HG02678 (cell line): ENCODE measurements around the gene NCCRP1.

ENCODE experiments used
- ATAC-seq: cut with Tn5 transposase; IDR thresholded peaks from one replicate; pipeline ENCODE4 v1.9.1; 2021; ENCODE audit warnings: mild to moderate bottlenecking, moderate library complexity; ENCODE audit not compliant: unreplicated experiment

NCCRP1 gene

GRCh38 chr19:39178296-39179006 lies 18.3 kb upstream of the NCCRP1 start:
- ATAC-seq = no peak

- ATAC-seq = no peak
Observed at GRCh38 chr19:39179754-39180153, 17.0 kb upstream of the NCCRP1 start.

GRCh38 chr19:39180749-39181148 lies 16.0 kb upstream of the NCCRP1 start:
- ATAC-seq = no peak

DNA sequence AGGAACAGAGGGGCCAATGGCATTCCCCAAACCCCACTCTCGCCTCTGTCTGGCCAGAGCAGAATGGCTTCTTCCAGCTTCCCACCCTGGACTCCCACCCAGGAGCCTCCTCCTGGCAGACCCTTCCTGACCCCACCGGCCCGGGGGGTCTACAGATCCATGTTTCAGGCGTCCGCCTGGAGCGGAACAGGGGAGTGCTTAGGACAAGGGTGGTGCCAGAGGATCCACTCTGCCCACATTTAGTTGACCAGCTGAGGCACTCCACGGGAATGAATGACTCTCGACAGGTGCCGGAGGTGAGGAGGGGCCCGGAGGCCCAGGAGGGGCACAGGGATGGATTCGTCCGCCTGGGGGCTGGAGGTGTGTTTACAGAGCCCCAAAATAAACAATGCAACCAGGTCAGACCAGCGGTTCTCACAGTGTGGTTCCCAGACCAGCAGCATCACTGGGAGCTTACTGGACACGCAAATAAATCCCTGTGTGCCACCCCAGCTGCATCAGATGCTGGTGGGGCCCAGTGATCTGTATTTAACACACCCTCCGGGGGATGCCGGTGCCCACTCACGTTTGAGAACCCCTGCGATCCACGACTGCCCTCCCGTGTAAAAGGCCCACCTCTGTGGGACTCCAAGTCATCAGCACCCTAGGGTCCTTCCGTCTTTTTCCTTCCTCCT lies 15.1 kb upstream of the NCCRP1 start:
- no peak for ATAC-seq

GRCh38 chr19:39182174-39182505 lies 14.6 kb upstream of the NCCRP1 start:
- no peak for ATAC-seq

DNA sequence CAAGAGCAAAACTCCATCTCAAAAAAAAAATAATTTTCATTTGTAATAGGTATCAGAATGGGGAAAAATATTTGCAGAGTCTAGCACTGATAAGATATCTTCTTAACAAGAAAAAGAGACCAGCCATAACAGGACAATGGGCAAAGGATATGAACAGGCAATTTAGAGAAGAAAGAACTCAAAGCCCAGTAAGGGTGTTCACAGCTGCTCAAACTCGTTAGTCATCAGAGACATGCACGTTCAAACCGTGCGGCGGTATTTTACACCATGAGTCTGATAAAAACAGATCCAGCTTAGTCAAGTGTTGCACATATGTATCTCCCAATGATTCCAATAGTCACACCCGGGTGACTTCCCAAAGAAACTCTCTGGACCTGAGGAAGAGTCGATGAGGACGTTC lies 13.7 kb upstream of the NCCRP1 start:
- ATAC-seq = no peak

- ATAC-seq = no peak
Observed at GRCh38 chr19:39186391-39186790, 10.4 kb upstream of the NCCRP1 start.

DNA sequence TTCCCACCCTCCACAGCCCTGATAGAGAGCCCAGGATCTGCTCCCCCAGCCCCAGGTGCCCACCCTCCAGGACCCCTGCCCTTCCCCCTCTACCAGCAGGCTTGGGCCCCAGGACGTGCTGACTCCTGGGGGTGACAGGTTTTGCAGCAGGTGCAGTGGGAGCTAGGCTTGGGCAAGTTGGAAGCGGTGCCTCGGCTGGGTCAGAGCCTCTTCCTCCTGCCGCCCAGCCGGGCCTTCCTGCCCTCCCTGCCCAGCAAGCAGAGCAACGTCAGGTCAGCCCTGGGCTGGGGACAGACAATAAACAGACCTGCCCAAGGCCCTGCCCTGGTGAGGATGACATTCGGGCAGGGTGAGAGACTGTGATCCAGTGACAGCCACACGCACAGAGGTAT lies 9.2 kb upstream of the NCCRP1 start:
- no peak for ATAC-seq

- ATAC-seq = no peak
Observed at GRCh38 chr19:39188960-39189359, 7.8 kb upstream of the NCCRP1 start.

- no peak for ATAC-seq
Observed at GRCh38 chr19:39190768-39191167, 6.0 kb upstream of the NCCRP1 start.

DNA sequence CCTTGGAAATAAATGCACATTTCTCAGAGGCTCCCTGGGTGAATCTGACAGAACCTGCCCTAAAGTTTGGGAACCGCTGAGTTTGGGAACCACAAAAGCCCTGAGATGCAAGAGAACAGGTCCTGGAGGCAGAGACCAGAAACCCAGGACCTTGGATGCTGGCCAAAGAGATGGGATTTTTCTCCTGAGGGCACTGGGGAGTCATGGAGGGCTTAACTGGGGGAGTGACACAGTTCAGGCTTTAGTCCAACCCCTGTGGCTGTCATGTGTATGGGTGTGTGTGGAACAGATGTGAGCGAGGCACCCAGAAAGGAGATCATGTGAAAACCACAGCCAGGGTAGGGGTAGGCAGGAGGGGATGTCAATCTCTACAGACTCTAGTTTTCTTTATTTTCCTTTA lies 3.9 kb upstream of the NCCRP1 start:
- no peak for ATAC-seq

GRCh38 chr19:39193803-39194202 lies 3.0 kb upstream of the NCCRP1 start:
- no peak for ATAC-seq

DNA sequence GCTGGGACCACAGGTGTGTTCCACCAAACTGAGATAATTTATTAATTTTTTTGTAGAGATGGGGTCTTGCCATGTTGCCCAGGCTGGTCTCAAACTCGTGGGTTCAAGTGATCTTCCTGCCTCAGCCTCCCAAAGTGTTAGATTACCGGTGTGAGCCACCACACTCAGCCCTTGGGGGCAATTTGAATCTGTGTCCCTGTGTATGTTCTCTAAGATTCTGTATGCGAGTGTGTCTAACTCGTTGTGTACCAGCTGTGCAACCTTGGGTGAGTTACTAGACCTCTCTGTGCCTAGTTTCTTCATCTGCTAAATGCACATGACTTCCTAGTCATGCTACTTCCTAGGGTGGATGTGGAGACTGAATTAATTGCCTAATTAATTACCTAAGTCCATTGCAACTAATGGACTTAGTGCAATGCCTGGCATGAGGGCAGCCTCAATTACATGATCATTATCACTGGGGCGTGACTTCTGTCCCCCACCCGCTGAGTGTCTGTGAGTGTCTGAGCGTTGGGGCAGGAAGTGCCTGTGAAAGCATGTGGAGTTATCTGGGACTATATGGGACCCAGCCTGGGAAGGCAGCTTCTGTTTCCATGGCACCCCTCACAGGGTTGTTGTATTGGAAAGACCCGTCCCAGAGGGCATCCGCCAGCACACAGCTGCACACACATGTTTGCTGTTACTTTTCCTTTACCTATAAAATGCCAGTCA lies 1.8 kb upstream of the NCCRP1 start:
- ATAC-seq = no peak

GRCh38 chr19:39195755-39196154 lies 1.0 kb upstream of the NCCRP1 start:
- no peak for ATAC-seq

- ATAC-seq = no peak
Observed at GRCh38 chr19:39196320-39196719, 444 bp upstream of the NCCRP1 start.

DNA sequence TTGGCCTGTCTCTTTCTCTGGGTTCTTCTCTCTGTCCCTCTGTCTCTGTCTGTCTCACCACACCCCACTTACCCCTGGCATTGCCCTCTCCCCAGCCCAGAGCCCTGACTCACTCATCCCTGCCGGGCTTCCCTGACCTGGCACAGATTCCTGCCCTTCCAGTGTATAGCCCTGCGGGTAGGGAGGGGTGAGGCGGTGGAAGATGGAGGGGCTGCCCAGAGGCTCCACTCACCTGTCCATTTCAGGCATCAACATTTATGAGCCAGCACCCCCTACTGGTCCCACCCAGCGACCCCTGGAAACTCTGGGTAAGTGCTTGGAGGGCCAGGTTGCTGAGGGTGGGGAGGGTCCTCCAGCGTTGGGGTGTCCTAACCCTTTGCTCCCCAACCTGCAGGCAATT lies 1.0 kb downstream of the NCCRP1 start:
- no peak for ATAC-seq

- no peak for ATAC-seq
Observed at GRCh38 chr19:39199025-39199424, 2.3 kb downstream of the NCCRP1 start.

DNA sequence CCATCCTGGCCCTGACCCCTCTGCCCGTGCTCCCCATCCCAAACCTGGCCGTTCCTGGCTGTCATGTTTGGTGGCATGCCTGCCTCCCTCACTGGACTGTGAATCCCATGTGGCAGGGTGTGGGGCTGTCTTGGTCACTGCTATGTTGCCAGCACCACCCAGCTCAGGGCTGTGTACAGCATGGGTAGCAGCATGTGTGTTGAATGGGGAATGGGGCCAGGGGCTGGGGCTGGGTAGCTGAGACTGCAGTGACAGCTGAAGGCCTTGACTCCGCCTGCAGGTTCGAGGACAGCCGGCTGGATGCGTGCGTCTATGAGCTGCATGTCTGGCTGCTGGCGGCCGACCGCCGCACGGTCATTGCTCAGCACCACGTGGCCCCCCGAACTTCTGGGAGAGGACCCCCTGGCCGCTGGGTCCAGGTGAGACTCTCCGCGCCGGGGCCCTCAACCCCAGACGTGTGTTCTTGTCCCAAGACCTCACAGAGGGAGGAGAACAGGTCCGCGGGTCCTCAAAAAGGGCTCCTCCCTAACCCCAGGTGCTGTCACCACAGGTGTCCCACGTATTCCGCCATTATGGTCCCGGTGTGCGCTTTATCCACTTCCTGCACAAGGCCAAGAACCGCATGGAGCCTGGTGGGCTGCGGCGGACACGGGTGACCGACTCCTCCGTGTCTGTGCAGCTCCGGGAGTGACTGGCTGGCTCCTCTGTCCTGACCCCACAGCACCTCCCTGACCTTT lies 3.5 kb downstream of the NCCRP1 start:
- ATAC-seq = no peak

- ATAC-seq = no peak
Observed at GRCh38 chr19:39200803-39201115, 4.0 kb downstream of the NCCRP1 start.

DNA sequence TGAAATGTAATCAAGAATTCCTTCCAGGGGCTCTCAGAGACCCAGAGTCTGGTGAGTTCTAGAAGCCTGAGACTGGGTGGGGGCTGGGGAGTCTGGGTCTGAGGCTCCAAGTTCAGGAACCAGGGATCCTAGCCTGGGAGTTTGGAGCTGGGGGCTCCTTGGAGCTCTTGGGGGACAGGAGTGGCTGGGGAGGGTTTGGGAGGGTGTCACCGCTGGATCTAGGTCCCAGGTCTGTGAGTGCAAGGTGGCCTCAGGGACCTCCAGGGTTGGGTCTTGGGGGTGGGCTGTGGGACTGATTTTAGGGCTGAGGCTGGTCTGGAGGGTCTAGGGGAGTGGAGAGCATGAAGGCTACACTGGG lies 6.2 kb downstream of the NCCRP1 start:
- no peak for ATAC-seq

DNA sequence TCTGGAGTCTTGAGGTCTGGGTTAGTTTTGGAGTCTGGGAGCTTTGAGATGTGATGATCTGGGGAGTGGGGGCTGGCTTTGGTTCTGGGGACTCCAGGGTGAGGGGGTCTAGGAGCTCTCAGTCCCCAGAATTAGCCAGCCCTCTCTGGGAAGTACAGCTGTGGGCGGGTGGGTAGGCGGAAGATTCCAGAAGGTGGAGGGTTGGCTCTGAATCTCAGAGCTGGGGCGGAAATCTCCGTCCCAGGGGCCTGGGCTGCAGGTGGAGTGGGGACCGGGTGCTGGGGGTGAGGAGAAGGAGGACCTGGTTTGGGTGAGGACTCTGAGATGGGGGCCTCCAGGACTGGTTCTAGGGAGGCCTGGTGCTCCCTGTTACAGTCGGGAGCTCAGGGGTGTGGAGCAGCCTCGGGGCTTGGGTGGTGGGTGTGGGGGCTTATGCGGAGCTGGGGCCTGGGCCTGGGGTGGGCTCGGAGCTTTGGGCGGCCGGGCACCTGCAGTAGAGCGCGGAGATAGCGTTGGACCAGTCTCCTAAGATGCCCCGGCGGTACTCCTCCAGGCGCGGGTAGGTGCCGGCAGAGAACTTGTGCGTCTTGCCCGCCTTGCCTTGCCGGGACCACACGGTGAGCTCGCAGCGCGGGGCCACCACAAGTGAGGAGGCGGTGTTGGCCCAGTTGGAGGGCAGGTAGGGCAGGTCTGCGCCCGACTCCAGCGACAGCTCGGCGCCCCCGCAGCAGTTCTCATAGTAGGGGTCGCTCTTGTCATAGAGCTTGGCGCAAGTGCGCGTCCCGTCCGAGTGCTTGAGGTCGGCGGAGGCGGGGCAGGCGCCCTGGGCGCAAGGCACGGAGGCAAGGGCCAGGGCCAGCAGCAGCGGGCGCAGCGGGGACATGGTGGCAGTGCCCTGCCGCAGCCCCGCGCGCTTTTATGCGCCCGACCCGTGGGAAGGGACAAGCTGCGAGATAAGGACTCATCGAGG lies 6.9 kb downstream of the NCCRP1 start, which contains the start of gene SYCN:
Gene SYCN, minus strand, starts transcription at position 892 of the 970 bp plus-strand sequence. Its CDS starts 9 bp downstream, at position 883.
- ATAC-seq = no peak
